PC-9 (cell line): ENCODE measurements around the gene ZNF512B. TPM values are rescaled to one million over a fixed set of nuclear protein-coding genes. Genes with fewer than 3 reads are reported as not detected.
"Not testable (repeated sequence)": the region's sequence is repeated elsewhere in the genome, so short reads cannot be mapped to it uniquely, and the experiment has no call there.

Source experiments
- Bru-seq: library from RNA; stranded (reverse); fragments of 400-500 nt; gene quantifications from one replicate; lab custom pipeline; 2021; lab: Mats Ljungman, UMichigan
- BruChase-seq, 2 experiments: library from RNA; stranded (reverse); fragments of 400-500 nt; gene quantifications; one replicate each; lab custom pipeline; 2021; lab: Mats Ljungman, UMichigan
- BruUV-seq: library from RNA; stranded (reverse); fragments of 400-500 nt; replicated peaks from 2 replicates; lab custom pipeline; 2021; lab: Mats Ljungman, UMichigan
- CTCF ChIA-PET: fragments of 300-600 bp; sonication (Branson Sonifier 250); formaldehyde crosslinking; loops from one replicate; lab custom pipeline; 2022; ENCODE audit warnings: antibody characterized with exemption; lab: Charles Lee
- POLR2A ChIA-PET: fragments of 300-600 bp; sonication (Branson Sonifier 250); formaldehyde crosslinking; loops from one replicate; lab custom pipeline; 2022; ENCODE audit warnings: antibody characterized with exemption; ENCODE audit not compliant: unreplicated experiment; lab: Charles Lee
- DNase-seq, 2 experiments: peaks; one replicate each; pipeline versions ENCODE4 v3.0.0 to v3.0.0-alpha.2; 2015 to 2022; ENCODE audit warnings: mixed read lengths in 1 of 2
- H2AFZ ChIP-seq: fragments of 200-600 bp; sonication (generic); 2 replicates; pipeline ENCODE4 v1.8.1; 2017; ENCODE audit warnings: antibody characterized with exemption
- H3F3A ChIP-seq: fragments of 200-600 bp; sonication (generic); 2 replicates; pipeline ENCODE4 v1.8.1; 2017; ENCODE audit warnings: antibody characterized with exemption, mild to moderate bottlenecking, low read depth; ENCODE audit not compliant: insufficient read depth
- H3K27ac ChIP-seq: fragments of 200-600 bp; sonication (generic); 2 replicates; pipeline ENCODE4 v1.6.1; 2016; ENCODE audit warnings: mixed run types
- H3K27me3 ChIP-seq: fragments of 200-600 bp; sonication (generic); 2 replicates; pipeline ENCODE4 v1.6.1; 2016; ENCODE audit warnings: low read depth, mixed run types; ENCODE audit not compliant: insufficient read depth
- H3K36me3 ChIP-seq: fragments of 200-600 bp; sonication (generic); 2 replicates; pipeline ENCODE4 v1.6.1; 2016; ENCODE audit warnings: low read depth, mixed run types
- H3K4me1 ChIP-seq: fragments of 200-600 bp; sonication (generic); replicated peaks from 2 replicates; pipeline ENCODE4 v1.6.1; 2016; ENCODE audit warnings: mixed run types; ENCODE audit not compliant: insufficient read depth
- H3K4me2 ChIP-seq: fragments of 200-600 bp; sonication (generic); 2 replicates; pipeline ENCODE4 v1.6.1; 2017; ENCODE audit warnings: mixed run types
- H3K4me3 ChIP-seq: fragments of 200-600 bp; sonication (generic); 2 replicates; pipeline ENCODE4 v1.6.1; 2016; ENCODE audit warnings: mixed run types
- H3K79me2 ChIP-seq: fragments of 200-600 bp; sonication (generic); 2 replicates; pipeline ENCODE4 v1.6.1; 2017; ENCODE audit warnings: low read depth, mixed run types
- H3K9me2 ChIP-seq: fragments of 200-600 bp; sonication (generic); 2 replicates; pipeline ENCODE4 v1.8.1; 2017; ENCODE audit warnings: mild to moderate bottlenecking; ENCODE audit not compliant: insufficient read depth
- H3K9me3 ChIP-seq: fragments of 200-600 bp; sonication (generic); 2 replicates; pipeline ENCODE4 v1.8.1; 2016; ENCODE audit warnings: low read depth; ENCODE audit not compliant: insufficient read depth
- H4K20me1 ChIP-seq: fragments of 200-600 bp; sonication (generic); 2 replicates; pipeline ENCODE4 v1.8.1; 2017; ENCODE audit not compliant: insufficient read depth
- EZH2 ChIP-seq: fragments of 200-600 bp; sonication (generic); IDR thresholded peaks from 2 replicates; pipeline ENCODE4 v1.8.0; 2017; ENCODE audit warnings: antibody characterized with exemption, low read depth
- intact Hi-C: fragments of 100-400 bp; cut with micrococcal nuclease; formaldehyde crosslinking; loops from one replicate; pipeline ENCODE4 v1.10.0; 2022; ENCODE audit not compliant: unreplicated experiment
- long read RNA-seq: library from polyadenylated mRNA; stranded (forward); transcript quantifications from one replicate; pipeline ENCODE4 v2.0.0, GENCODE V29; 2022
- total RNA-seq: library from RNA; stranded (reverse); gene quantifications from 2 replicates; pipeline ENCODE4 v1.2.3, GENCODE V29; 2021
- TF ChIP-seq, protein P1 (sequence below): fragments of 200-600 bp; sonication (generic); conservative IDR thresholded peaks from 2 replicates; pipeline ENCODE4 v1.6.1; 2017; ENCODE audit warnings: mixed run types, antibody characterized with exemption, mild to moderate bottlenecking, moderate library complexity

The ZNF512B gene, protein sequence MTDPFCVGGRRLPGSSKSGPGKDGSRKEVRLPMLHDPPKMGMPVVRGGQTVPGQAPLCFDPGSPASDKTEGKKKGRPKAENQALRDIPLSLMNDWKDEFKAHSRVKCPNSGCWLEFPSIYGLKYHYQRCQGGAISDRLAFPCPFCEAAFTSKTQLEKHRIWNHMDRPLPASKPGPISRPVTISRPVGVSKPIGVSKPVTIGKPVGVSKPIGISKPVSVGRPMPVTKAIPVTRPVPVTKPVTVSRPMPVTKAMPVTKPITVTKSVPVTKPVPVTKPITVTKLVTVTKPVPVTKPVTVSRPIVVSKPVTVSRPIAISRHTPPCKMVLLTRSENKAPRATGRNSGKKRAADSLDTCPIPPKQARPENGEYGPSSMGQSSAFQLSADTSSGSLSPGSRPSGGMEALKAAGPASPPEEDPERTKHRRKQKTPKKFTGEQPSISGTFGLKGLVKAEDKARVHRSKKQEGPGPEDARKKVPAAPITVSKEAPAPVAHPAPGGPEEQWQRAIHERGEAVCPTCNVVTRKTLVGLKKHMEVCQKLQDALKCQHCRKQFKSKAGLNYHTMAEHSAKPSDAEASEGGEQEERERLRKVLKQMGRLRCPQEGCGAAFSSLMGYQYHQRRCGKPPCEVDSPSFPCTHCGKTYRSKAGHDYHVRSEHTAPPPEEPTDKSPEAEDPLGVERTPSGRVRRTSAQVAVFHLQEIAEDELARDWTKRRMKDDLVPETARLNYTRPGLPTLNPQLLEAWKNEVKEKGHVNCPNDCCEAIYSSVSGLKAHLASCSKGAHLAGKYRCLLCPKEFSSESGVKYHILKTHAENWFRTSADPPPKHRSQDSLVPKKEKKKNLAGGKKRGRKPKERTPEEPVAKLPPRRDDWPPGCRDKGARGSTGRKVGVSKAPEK
- total RNA-seq (24.3 and 28.1 TPM in 2 replicates), Bru-seq, nascent RNA (percentile 50 among the genes with signal in this experiment), BruChase-seq, experiment 1, labeled RNA remaining after a 2-hour chase (percentile 73 among the genes with signal in this experiment), BruChase-seq, experiment 2, labeled RNA remaining after a 6-hour chase (percentile 85 among the genes with signal in this experiment)
- long read RNA-seq, partial matches to known transcripts, result 0 of 7 reads
- long read RNA-seq, other reads (novel, unspliced or antisense), result 7 of 7 reads

DNA sequence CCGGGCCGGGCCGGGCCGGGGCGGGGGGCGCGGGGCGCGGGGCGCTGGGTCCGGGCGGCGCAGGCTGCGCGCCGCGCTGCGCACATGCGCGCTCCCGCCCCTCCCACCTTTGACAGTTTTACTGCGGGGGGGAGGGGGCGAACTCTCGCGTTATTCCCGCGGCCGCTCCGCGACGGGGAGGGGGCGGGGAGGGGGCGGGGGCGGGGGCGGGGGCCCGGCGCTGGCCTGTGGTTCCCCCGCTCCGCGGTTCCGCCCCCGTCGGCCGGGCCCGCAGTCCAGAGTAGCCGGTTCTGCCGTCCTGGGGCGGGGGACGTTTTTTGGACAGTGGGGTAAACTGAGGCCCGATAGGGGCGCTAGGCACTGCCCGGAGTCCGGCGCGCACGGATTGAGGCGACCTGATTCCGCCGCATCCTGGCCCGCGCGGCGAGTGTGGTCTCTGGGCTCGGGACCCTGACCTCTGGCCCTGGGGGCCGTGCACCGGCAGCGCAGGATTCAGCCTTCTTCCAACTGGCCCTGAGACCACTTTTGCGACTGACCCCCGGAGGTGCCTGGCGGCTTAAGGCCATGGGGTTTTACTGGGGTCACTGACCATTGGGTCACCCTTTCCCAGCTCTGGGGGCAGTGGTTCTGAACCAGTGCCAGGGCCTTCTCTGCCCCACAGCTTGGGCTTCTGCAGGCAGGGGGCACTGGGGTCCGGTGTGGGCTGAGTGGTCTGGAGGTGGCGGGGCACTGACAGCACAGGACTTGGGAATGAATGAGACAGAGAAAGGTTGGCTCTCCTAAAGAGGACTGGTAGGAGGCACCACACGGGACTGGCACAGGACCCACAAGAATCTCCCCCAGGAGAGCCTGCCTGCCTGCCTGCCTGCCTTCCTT is at the start of gene ZNF512B:
Gene ZNF512B (minus strand): TSS at position 93 of the 876 bp plus-strand sequence. CDS start 1,980 bp downstream, outside the sequence.
- ChIA-PET POLR2A (no interaction called here), CTCF (no interaction called here)
- H4K20me1 ChIP-seq, result peaks cover 5% of the 10 kb centered on the region; the same call in 1 of the 2 replicates
- H3F3A ChIP-seq, result peaks cover 33% of the 10 kb centered on the region
- DNase-seq, result peak; percentile 28 to 75
- H3K36me3 ChIP-seq, result peaks cover 11% of the 10 kb centered on the region; the same call in 1 of the 2 replicates
- no TSS peak for BruUV-seq
- peaks cover 11% of the 10 kb centered on the region for H3K4me1 ChIP-seq
- no peaks in the 10 kb centered on the region for H3K9me3 ChIP-seq
- no peak within 1 kb of the TSS for H3K27ac ChIP-seq
- H2AFZ ChIP-seq, result peak within 1 kb of the TSS; percentile 75
- TF ChIP-seq, protein P1, sequence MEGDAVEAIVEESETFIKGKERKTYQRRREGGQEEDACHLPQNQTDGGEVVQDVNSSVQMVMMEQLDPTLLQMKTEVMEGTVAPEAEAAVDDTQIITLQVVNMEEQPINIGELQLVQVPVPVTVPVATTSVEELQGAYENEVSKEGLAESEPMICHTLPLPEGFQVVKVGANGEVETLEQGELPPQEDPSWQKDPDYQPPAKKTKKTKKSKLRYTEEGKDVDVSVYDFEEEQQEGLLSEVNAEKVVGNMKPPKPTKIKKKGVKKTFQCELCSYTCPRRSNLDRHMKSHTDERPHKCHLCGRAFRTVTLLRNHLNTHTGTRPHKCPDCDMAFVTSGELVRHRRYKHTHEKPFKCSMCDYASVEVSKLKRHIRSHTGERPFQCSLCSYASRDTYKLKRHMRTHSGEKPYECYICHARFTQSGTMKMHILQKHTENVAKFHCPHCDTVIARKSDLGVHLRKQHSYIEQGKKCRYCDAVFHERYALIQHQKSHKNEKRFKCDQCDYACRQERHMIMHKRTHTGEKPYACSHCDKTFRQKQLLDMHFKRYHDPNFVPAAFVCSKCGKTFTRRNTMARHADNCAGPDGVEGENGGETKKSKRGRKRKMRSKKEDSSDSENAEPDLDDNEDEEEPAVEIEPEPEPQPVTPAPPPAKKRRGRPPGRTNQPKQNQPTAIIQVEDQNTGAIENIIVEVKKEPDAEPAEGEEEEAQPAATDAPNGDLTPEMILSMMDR, result no peak
- TF ChIP-seq EZH2, result no peak
- intact Hi-C loops, result loop anchor here (5.0 kb wide), 3 partner anchors 152 to 533 kb away; partner anchors contain the start of genes ARFRP1 and ZGPAT
- H3K27me3 ChIP-seq, result no peaks in the 10 kb centered on the region
- H3K4me3 ChIP-seq, result peak within 1 kb of the TSS; percentile 75
- H3K4me2 ChIP-seq, result peak within 1 kb of the TSS; percentile 90
- no peaks in the 10 kb centered on the region for H3K9me2 ChIP-seq
- H3K79me2 ChIP-seq, result peaks cover 20% of the 10 kb centered on the region

DNA sequence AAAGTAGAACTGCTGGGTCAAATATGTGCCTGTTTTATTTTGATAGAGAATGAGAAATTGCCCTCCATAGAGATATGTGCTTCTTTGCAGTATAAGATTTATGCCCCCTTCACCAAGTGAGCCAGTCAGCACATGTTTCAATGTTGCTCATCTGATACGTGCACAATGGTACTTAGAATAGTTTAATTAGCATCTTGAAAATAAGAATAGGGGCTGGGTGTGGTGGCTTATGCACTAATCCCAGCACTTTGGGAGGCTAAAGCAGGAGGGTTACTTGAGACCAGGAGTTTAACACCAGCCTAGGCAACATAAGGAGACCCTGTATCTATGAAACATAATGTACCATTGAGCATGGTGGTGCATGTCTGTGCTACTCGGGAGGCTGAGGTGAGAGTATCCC is 45.9 kb upstream of the ZNF512B start:
- no TSS peak for BruUV-seq
- TF ChIP-seq, protein P1, result no peak
- no peak for TF ChIP-seq EZH2
- H3K9me3 ChIP-seq, result no peaks in the 10 kb centered on the region
- intact Hi-C loops, result no loop called here
- H3F3A ChIP-seq, result peaks cover 15% of the 10 kb centered on the region
- no peaks in the 10 kb centered on the region for H3K79me2 ChIP-seq
- no peaks in the 10 kb centered on the region for H3K9me2 ChIP-seq
- no peak overlapping the region for H3K27ac ChIP-seq
- H3K27me3 ChIP-seq, result no peaks in the 10 kb centered on the region
- no peak for DNase-seq
- CTCF ChIA-PET, result no interaction called here
- no peak overlapping the region for H2AFZ ChIP-seq
- POLR2A ChIA-PET, result no interaction called here
- H4K20me1 ChIP-seq, result peaks cover 26% of the 10 kb centered on the region
- H3K36me3 ChIP-seq, result peaks cover 32% of the 10 kb centered on the region
- H3K4me1 ChIP-seq, result no peaks in the 10 kb centered on the region
- H3K4me2 ChIP-seq, result no peak overlapping the region
- H3K4me3 ChIP-seq, result no peak overlapping the region

DNA sequence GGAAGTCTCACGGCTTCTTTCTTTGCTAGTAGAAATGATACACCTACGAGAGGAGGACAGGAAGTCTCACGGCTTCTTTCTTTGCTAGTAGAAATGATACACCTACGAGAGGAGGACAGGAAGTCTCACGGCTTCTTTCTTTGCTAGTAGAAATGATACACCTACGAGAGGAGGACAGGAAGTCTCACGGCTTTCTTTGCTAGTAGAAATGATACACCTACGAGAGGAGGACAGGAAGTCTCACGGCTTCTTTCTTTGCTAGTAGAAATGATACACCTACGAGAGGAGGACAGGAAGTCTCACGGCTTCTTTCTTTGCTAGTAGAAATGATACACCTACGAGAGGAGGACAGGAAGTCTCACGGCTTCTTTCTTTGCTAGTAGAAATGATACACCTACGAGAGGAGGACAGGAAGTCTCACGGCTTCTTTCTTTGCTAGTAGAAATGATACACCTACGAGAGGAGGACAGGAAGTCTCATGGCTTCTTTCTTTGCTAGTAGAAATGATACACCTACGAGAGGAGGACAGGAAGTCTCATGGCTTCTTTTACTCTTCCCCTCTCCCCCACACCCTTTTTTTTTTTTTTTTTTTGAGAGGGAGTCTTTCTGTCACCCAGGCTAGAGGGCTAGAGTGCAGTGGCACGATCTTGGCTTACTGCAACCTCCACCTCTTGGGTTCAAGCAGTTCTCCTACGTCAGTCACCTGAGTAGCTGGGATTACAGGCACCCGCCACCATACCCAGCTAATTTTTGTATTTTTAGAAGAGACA is 42.8 kb upstream of the ZNF512B start:
- H3F3A ChIP-seq, intact Hi-C loops, H3K4me2 ChIP-seq, H2AFZ ChIP-seq, H3K27me3 ChIP-seq, H3K9me3 ChIP-seq, H3K79me2 ChIP-seq, DNase-seq, H3K27ac ChIP-seq, BruUV-seq, CTCF ChIA-PET, POLR2A ChIA-PET, H3K4me1 ChIP-seq, H3K9me2 ChIP-seq, H3K4me3 ChIP-seq: not testable (repeated sequence)
- peaks cover 29% of the 10 kb centered on the region for H4K20me1 ChIP-seq
- peaks cover 53% of the 10 kb centered on the region for H3K36me3 ChIP-seq
